RWPE2 (cell line): Measurements from ENCODE around the gene C1GALT1.
"Not testable (repeated sequence)": the region's sequence is repeated elsewhere in the genome, so short reads cannot be mapped to it uniquely, and the experiment has no call there.

Experiments used
- ATAC-seq: fragments of 200-7000 bp; cut with Tn5 transposase; 3 replicates; pipeline ENCODE4 v1.9.1; 2021; ENCODE audit warnings: low read depth
- DNase-seq: peaks from one replicate; pipeline ENCODE4 v3.0.0-alpha.2; 2020; ENCODE audit warnings: low spot score
- H3K27ac ChIP-seq: fragments of 450-650 bp; 2 replicates; pipeline ENCODE4 v1.5.1; 2017; ENCODE audit warnings: mild to moderate bottlenecking; ENCODE audit not compliant: poor library complexity, severe bottlenecking
- H3K27me3 ChIP-seq: fragments of 250-450 bp; sonication (Bioruptor Pico); 2 replicates; pipeline ENCODE4 v1.5.1; 2021; ENCODE audit warnings: mild to moderate bottlenecking, moderate library complexity; ENCODE audit not compliant: insufficient read depth, poor library complexity, severe bottlenecking
- H3K36me3 ChIP-seq: fragments of 250-450 bp; sonication (Bioruptor Pico); 2 replicates; pipeline ENCODE4 v1.5.1; 2020; ENCODE audit warnings: low read depth, mild to moderate bottlenecking, moderate library complexity
- H3K4me1 ChIP-seq: fragments of 250-450 bp; sonication (Bioruptor Pico); 2 replicates; pipeline ENCODE4 v1.5.1; 2021; ENCODE audit warnings: mild to moderate bottlenecking, moderate library complexity; ENCODE audit not compliant: insufficient read depth, poor library complexity, severe bottlenecking
- H3K4me3 ChIP-seq: fragments of 250-450 bp; sonication (Bioruptor Pico); 2 replicates; pipeline ENCODE4 v1.5.1; 2021; ENCODE audit warnings: mild to moderate bottlenecking, moderate library complexity; ENCODE audit not compliant: severe bottlenecking
- H3K9me3 ChIP-seq: fragments of 250-450 bp; sonication (Bioruptor Pico); 2 replicates; pipeline ENCODE4 v1.5.1; 2021; ENCODE audit warnings: mild to moderate bottlenecking, moderate library complexity; ENCODE audit not compliant: severe bottlenecking
- CTCF ChIP-seq: fragments of 450-650 bp; IDR thresholded peaks from one replicate; pipeline ENCODE4 v1.5.1; 2017; ENCODE audit warnings: mild to moderate bottlenecking, moderate library complexity; ENCODE audit not compliant: poor library complexity, severe bottlenecking

The C1GALT1 gene

GRCh38 chr7:7239346-7239745 is 57.0 kb downstream of the C1GALT1 start:
- Histone ChIP-seq H3K36me3 (peaks cover 27% of the 10 kb centered on the region), H3K9me3 (no peaks in the 10 kb centered on the region)
- no peak for TF ChIP-seq CTCF

GRCh38 chr7:7242899-7243298 is 60.6 kb downstream of the C1GALT1 start:
- H3K36me3 ChIP-seq: peaks cover 26% of the 10 kb centered on the region
- H3K9me3 ChIP-seq: no peaks in the 10 kb centered on the region
- no peaks in the 10 kb centered on the region for H3K27me3 ChIP-seq
- TF ChIP-seq CTCF: no peak
- no peak for ATAC-seq
- no peak overlapping the region for H3K27ac ChIP-seq
- H3K4me1 ChIP-seq: peaks cover 11% of the 10 kb centered on the region
- DNase-seq: no peak
- H3K4me3 ChIP-seq: no peak overlapping the region

More at GRCh38 chr7:7239346-7239745, 57.0 kb downstream of the C1GALT1 start:
- no peaks in the 10 kb centered on the region for H3K4me1 ChIP-seq
- ATAC-seq (no peak), DNase-seq (no peak)
- no peak overlapping the region for H3K27ac ChIP-seq
- H3K4me3 ChIP-seq: no peak overlapping the region
- no peaks in the 10 kb centered on the region for H3K27me3 ChIP-seq

GRCh38 chr7:7245233-7245632 is 62.9 kb downstream of the C1GALT1 start:
- Histone ChIP-seq H3K4me1 (peaks cover 11% of the 10 kb centered on the region), H3K36me3 (peaks cover 16% of the 10 kb centered on the region)
- H3K27me3 ChIP-seq, H3K9me3 ChIP-seq, DNase-seq, H3K27ac ChIP-seq, H3K4me3 ChIP-seq: not testable (repeated sequence)
- peak; percentile 46; the same call in 1 of the 3 replicates for ATAC-seq

- no peak for DNase-seq
Observed at GRCh38 chr7:7246223-7246622, 63.9 kb downstream of the C1GALT1 start.

GRCh38 chr7:7247658-7248057 is 65.3 kb downstream of the C1GALT1 start:
- Histone ChIP-seq H3K9me3 (no peaks in the 10 kb centered on the region), H3K36me3 (peaks cover 16% of the 10 kb centered on the region), H3K27me3 (no peaks in the 10 kb centered on the region), H3K27ac (no peak overlapping the region), H3K4me3 (no peak overlapping the region), H3K4me1 (peaks cover 11% of the 10 kb centered on the region)
- TF ChIP-seq CTCF: no peak
- DNase-seq (no peak), ATAC-seq (no peak)

More at GRCh38 chr7:7246223-7246622, 63.9 kb downstream of the C1GALT1 start:
- Histone ChIP-seq H3K9me3 (no peaks in the 10 kb centered on the region), H3K27me3 (no peaks in the 10 kb centered on the region), H3K4me3 (no peak overlapping the region), H3K36me3 (peaks cover 16% of the 10 kb centered on the region), H3K4me1 (peaks cover 11% of the 10 kb centered on the region), H3K27ac (no peak overlapping the region)
- no peak for ATAC-seq
- TF ChIP-seq CTCF: no peak
